OCI-LY1 (cell line): ENCODE measurements around the gene BTBD18.

ENCODE experiments used
- H2AFZ ChIP-seq: fragments of 200-600 bp; sonication (generic), shearing (Covaris generic); 2 replicates; pipeline ENCODE4 v1.6.0; 2014; ENCODE audit warnings: antibody characterized with exemption, mild to moderate bottlenecking, low read length
- H3F3A ChIP-seq: fragments of 200-600 bp; sonication (generic), shearing (Covaris generic); 2 replicates; pipeline ENCODE4 v1.6.0; 2014; ENCODE audit warnings: mild to moderate bottlenecking, antibody characterized with exemption, low read length, moderate library complexity; ENCODE audit not compliant: insufficient read depth
- H3K27ac ChIP-seq: fragments of 200-600 bp; sonication (generic); 2 replicates; pipeline ENCODE4 v1.5.1; 2014; ENCODE audit warnings: low read length, mixed run types, mild to moderate bottlenecking, low read depth; ENCODE audit not compliant: poor library complexity, severe bottlenecking
- H3K27me3 ChIP-seq: fragments of 200-600 bp; sonication (generic); 2 replicates; pipeline ENCODE4 v1.6.0; 2014; ENCODE audit warnings: antibody characterized with exemption, mild to moderate bottlenecking, low read length, moderate library complexity; ENCODE audit not compliant: insufficient read depth
- H3K36me3 ChIP-seq: fragments of 200-600 bp; sonication (generic); 2 replicates; pipeline ENCODE4 v1.6.1; 2014; ENCODE audit warnings: mild to moderate bottlenecking, antibody characterized with exemption, low read length, moderate library complexity, mixed read lengths; ENCODE audit not compliant: insufficient read depth
- H3K4me1 ChIP-seq: fragments of 200-600 bp; sonication (generic); 2 replicates; pipeline ENCODE4 v1.5.1; 2014; ENCODE audit warnings: mild to moderate bottlenecking, low read length, moderate library complexity; ENCODE audit not compliant: insufficient read depth, severe bottlenecking
- H3K4me2 ChIP-seq: fragments of 200-600 bp; sonication (generic), shearing (Covaris generic); 2 replicates; pipeline ENCODE4 v1.6.1; 2014; ENCODE audit warnings: low read length
- H3K4me3 ChIP-seq: fragments of 200-600 bp; sonication (generic); 2 replicates; pipeline ENCODE4 v1.5.1; 2014; ENCODE audit warnings: low read length, low read depth, mild to moderate bottlenecking, mixed read lengths; ENCODE audit not compliant: poor library complexity, severe bottlenecking
- H3K79me2 ChIP-seq: fragments of 200-600 bp; shearing (Covaris generic); 2 replicates; pipeline ENCODE4 v1.6.1; 2016; ENCODE audit warnings: mixed run types, low read length, mixed read lengths; ENCODE audit not compliant: insufficient read depth
- H3K9ac ChIP-seq: fragments of 200-600 bp; sonication (generic), shearing (Covaris generic); 2 replicates; pipeline ENCODE4 v1.6.1; 2014; ENCODE audit warnings: mild to moderate bottlenecking, low read length, mixed read lengths
- H3K9me2 ChIP-seq: fragments of 200-600 bp; sonication (generic), shearing (Covaris generic); 2 replicates; pipeline ENCODE4 v1.6.1; 2014; ENCODE audit warnings: low read depth, mild to moderate bottlenecking, low read length, mixed read lengths
- H3K9me3 ChIP-seq: fragments of 200-600 bp; shearing (Covaris generic); 2 replicates; pipeline ENCODE4 v1.6.1; 2014; ENCODE audit warnings: low read length, mixed read lengths
- H4K20me1 ChIP-seq: fragments of 200-600 bp; sonication (generic), shearing (Covaris generic); 2 replicates; pipeline ENCODE4 v1.6.0; 2016; ENCODE audit warnings: mild to moderate bottlenecking, low read length; ENCODE audit not compliant: insufficient read depth
- CTCF ChIP-seq: fragments of 200-600 bp; sonication (generic), shearing (Covaris generic); IDR thresholded peaks from 2 replicates; pipeline ENCODE4 v1.5.1; 2017; ENCODE audit warnings: mild to moderate bottlenecking, antibody characterized with exemption, low read length, moderate library complexity, mixed read lengths
- EZH2 ChIP-seq: fragments of 200-600 bp; sonication (generic), shearing (Covaris generic); IDR thresholded peaks from 2 replicates; pipeline ENCODE4 v1.8.0; 2017; ENCODE audit warnings: borderline replicate concordance, mixed run types, mild to moderate bottlenecking, antibody characterized with exemption, low read length, moderate library complexity, mixed read lengths

BTBD18 gene

GRCh38 chr11:57785072-57785471 lies 33.5 kb upstream of the BTBD18 start:
- Histone ChIP-seq H3K4me2 (no peak overlapping the region), H3K4me3 (no peak overlapping the region), H3K36me3 (no peaks in the 10 kb centered on the region), H2AFZ (no peak overlapping the region), H3K27ac (no peak overlapping the region), H3K9ac (no peak overlapping the region), H3F3A (no peaks in the 10 kb centered on the region), H3K4me1 (no peaks in the 10 kb centered on the region), H3K9me2 (no peaks in the 10 kb centered on the region), H3K27me3 (no peaks in the 10 kb centered on the region), H4K20me1 (no peaks in the 10 kb centered on the region), H3K9me3 (no peaks in the 10 kb centered on the region), H3K79me2 (no peaks in the 10 kb centered on the region)
- TF ChIP-seq CTCF, result no peak
- no peak for TF ChIP-seq EZH2

- TF ChIP-seq EZH2, result no peak
- TF ChIP-seq CTCF, result no peak
- H3K4me3 ChIP-seq, result no peak overlapping the region
- H3K4me2 ChIP-seq, result no peak overlapping the region
- no peak overlapping the region for H3K27ac ChIP-seq
- no peaks in the 10 kb centered on the region for H3K36me3 ChIP-seq
- H3K9me2 ChIP-seq, result no peaks in the 10 kb centered on the region
- H3F3A ChIP-seq, result no peaks in the 10 kb centered on the region
- no peaks in the 10 kb centered on the region for H3K79me2 ChIP-seq
- H2AFZ ChIP-seq, result no peak overlapping the region
- no peaks in the 10 kb centered on the region for H3K9me3 ChIP-seq
- H4K20me1 ChIP-seq, result no peaks in the 10 kb centered on the region
- H3K9ac ChIP-seq, result no peak overlapping the region
- no peaks in the 10 kb centered on the region for H3K27me3 ChIP-seq
- H3K4me1 ChIP-seq, result no peaks in the 10 kb centered on the region
These were observed 29.9 kb upstream of the BTBD18 start for GRCh38 chr11:57781529-57781943.

- H3K4me3 ChIP-seq, result no peak overlapping the region
These were observed 27.7 kb upstream of the BTBD18 start for GRCh38 chr11:57779276-57779675.

More at GRCh38 chr11:57779276-57779675, 27.7 kb upstream of the BTBD18 start:
- no peaks in the 10 kb centered on the region for H3K36me3 ChIP-seq
- no peaks in the 10 kb centered on the region for H3K9me3 ChIP-seq
- no peaks in the 10 kb centered on the region for H3K4me1 ChIP-seq
- H3F3A ChIP-seq, result no peaks in the 10 kb centered on the region
- no peaks in the 10 kb centered on the region for H3K27me3 ChIP-seq
- no peak overlapping the region for H3K4me2 ChIP-seq
- H2AFZ ChIP-seq, result no peak overlapping the region
- no peak overlapping the region for H3K9ac ChIP-seq
- TF ChIP-seq CTCF, result no peak
- TF ChIP-seq EZH2, result no peak
- H3K79me2 ChIP-seq, result no peaks in the 10 kb centered on the region
- H4K20me1 ChIP-seq, result no peaks in the 10 kb centered on the region
- H3K27ac ChIP-seq, result no peak overlapping the region
- no peaks in the 10 kb centered on the region for H3K9me2 ChIP-seq
